Measurements from ENCODE around the gene LRCOL1. TPM values are rescaled to one million over a fixed set of nuclear protein-coding genes. Genes with fewer than 3 reads are reported as not detected.

LRCOL1 gene
- total and polyA plus RNA-seq, 2 of the 8 experiments (the other 6 are each of a cell fraction or from before 2014, with no cell fraction given): not detected

DNA sequence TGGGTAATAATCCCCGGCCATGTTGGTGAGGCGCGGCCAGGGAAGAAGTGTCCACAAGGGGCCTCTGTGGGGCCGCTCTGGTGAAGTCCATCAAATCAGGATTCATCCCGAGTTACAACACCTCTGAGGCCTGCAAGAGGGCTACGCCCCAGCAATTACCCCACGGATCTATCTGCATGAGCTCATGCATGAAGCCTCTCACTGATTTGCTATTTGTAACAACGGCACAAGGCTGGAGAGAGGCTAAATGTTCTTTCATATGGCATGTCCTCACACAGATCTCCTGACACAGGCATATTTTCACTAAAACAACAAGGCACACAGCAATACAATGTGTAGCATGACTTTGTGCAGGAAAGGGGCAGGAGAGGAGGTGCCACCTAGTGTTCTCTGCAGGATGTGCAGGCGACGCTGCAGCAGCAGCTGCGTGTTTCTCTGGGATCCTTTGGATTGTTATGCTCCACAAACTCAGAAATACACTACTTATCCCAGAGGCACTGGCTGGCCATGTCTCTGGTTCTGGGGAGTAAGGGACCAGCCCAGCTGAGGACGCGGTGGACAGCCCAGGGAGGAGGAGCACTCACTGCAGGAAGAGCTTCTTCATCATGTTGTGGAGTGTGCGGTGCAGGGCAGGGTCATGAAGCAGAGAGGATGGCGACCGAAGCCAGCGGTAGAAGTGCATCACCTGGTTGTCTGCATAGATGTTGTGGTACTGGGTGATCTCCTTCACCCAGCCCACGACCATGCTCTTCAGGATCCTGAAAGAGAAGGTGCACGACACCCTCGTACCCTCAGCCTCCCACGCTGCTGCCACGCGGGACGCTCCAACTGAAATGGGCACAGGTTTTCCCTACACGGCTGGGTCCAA, 28.4 kb upstream of the LRCOL1 start (continued):
- TF ChIP-seq, protein P1, sequence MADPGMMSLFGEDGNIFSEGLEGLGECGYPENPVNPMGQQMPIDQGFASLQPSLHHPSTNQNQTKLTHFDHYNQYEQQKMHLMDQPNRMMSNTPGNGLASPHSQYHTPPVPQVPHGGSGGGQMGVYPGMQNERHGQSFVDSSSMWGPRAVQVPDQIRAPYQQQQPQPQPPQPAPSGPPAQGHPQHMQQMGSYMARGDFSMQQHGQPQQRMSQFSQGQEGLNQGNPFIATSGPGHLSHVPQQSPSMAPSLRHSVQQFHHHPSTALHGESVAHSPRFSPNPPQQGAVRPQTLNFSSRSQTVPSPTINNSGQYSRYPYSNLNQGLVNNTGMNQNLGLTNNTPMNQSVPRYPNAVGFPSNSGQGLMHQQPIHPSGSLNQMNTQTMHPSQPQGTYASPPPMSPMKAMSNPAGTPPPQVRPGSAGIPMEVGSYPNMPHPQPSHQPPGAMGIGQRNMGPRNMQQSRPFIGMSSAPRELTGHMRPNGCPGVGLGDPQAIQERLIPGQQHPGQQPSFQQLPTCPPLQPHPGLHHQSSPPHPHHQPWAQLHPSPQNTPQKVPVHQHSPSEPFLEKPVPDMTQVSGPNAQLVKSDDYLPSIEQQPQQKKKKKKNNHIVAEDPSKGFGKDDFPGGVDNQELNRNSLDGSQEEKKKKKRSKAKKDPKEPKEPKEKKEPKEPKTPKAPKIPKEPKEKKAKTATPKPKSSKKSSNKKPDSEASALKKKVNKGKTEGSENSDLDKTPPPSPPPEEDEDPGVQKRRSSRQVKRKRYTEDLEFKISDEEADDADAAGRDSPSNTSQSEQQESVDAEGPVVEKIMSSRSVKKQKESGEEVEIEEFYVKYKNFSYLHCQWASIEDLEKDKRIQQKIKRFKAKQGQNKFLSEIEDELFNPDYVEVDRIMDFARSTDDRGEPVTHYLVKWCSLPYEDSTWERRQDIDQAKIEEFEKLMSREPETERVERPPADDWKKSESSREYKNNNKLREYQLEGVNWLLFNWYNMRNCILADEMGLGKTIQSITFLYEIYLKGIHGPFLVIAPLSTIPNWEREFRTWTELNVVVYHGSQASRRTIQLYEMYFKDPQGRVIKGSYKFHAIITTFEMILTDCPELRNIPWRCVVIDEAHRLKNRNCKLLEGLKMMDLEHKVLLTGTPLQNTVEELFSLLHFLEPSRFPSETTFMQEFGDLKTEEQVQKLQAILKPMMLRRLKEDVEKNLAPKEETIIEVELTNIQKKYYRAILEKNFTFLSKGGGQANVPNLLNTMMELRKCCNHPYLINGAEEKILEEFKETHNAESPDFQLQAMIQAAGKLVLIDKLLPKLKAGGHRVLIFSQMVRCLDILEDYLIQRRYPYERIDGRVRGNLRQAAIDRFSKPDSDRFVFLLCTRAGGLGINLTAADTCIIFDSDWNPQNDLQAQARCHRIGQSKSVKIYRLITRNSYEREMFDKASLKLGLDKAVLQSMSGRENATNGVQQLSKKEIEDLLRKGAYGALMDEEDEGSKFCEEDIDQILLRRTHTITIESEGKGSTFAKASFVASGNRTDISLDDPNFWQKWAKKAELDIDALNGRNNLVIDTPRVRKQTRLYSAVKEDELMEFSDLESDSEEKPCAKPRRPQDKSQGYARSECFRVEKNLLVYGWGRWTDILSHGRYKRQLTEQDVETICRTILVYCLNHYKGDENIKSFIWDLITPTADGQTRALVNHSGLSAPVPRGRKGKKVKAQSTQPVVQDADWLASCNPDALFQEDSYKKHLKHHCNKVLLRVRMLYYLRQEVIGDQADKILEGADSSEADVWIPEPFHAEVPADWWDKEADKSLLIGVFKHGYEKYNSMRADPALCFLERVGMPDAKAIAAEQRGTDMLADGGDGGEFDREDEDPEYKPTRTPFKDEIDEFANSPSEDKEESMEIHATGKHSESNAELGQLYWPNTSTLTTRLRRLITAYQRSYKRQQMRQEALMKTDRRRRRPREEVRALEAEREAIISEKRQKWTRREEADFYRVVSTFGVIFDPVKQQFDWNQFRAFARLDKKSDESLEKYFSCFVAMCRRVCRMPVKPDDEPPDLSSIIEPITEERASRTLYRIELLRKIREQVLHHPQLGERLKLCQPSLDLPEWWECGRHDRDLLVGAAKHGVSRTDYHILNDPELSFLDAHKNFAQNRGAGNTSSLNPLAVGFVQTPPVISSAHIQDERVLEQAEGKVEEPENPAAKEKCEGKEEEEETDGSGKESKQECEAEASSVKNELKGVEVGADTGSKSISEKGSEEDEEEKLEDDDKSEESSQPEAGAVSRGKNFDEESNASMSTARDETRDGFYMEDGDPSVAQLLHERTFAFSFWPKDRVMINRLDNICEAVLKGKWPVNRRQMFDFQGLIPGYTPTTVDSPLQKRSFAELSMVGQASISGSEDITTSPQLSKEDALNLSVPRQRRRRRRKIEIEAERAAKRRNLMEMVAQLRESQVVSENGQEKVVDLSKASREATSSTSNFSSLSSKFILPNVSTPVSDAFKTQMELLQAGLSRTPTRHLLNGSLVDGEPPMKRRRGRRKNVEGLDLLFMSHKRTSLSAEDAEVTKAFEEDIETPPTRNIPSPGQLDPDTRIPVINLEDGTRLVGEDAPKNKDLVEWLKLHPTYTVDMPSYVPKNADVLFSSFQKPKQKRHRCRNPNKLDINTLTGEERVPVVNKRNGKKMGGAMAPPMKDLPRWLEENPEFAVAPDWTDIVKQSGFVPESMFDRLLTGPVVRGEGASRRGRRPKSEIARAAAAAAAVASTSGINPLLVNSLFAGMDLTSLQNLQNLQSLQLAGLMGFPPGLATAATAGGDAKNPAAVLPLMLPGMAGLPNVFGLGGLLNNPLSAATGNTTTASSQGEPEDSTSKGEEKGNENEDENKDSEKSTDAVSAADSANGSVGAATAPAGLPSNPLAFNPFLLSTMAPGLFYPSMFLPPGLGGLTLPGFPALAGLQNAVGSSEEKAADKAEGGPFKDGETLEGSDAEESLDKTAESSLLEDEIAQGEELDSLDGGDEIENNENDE (IDR thresholded peaks at IDR 0.05; ENCODE audit: insufficient replicate concordance, low read length): no peak

Data from H1 (cell line).